H1 (cell line): ENCODE measurements around the gene RNF4. TPM values are rescaled to one million over a fixed set of nuclear protein-coding genes. Genes with fewer than 3 reads are reported as not detected.

Experiments used
- CTCF ChIA-PET: fragments of 300-600 bp; sonication (Branson Sonifier 250); formaldehyde crosslinking; loops from one replicate; lab custom pipeline; 2021; ENCODE audit not compliant: partially characterized antibody; lab: Charles Lee
- POLR2A ChIA-PET: fragments of 300-600 bp; sonication (Branson Sonifier 250); formaldehyde crosslinking; loops from one replicate; lab custom pipeline; 2021; ENCODE audit warnings: inconsistent platforms; ENCODE audit not compliant: partially characterized antibody; lab: Charles Lee
- DNase-seq, 2 experiments: peaks; one replicate each; pipeline versions ENCODE4 v3.0.0 to v3.0.0-alpha.2; 2010 to 2022; ENCODE audit warnings: low spot score in 2 of 2, low read depth in 1 of 2, mixed read lengths in 1 of 2
- FAIRE-seq: peaks from 2 replicates; lab custom pipeline; 2011; peaks lifted over from hg19 to GRCh38; lab: Jason Lieb, UNC
- H2AFZ ChIP-seq: 2 replicates; pipeline ENCODE4 v1.8.1; 2012; ENCODE audit warnings: low read length, inconsistent platforms
- H2AK5ac ChIP-seq: 2 replicates; pipeline ENCODE4 v1.6.1; 2013; ENCODE audit warnings: low read depth, low read length
- H2BK120ac ChIP-seq: replicated peaks from 2 replicates; pipeline ENCODE3; 2013; ENCODE audit warnings: low read depth, low read length, inconsistent platforms
- H2BK12ac ChIP-seq: 2 replicates; pipeline ENCODE4 v1.6.1; 2013; ENCODE audit warnings: low read depth, low read length
- H2BK15ac ChIP-seq: 2 replicates; pipeline ENCODE4 v1.6.1; 2013; ENCODE audit warnings: low read length
- H2BK20ac ChIP-seq: 2 replicates; pipeline ENCODE4 v1.6.1; 2013; ENCODE audit warnings: low read length
- H2BK5ac ChIP-seq: 2 replicates; pipeline ENCODE4 v1.6.1; 2013; ENCODE audit warnings: low read depth, low read length
- H3K14ac ChIP-seq: 2 replicates; pipeline ENCODE4 v1.6.1; 2013; ENCODE audit warnings: inconsistent platforms; ENCODE audit not compliant: insufficient read length
- H3K18ac ChIP-seq: 2 replicates; pipeline ENCODE4 v1.6.1; 2013; ENCODE audit warnings: low read length; ENCODE audit errors: extremely low read depth
- H3K23ac ChIP-seq: 2 replicates; pipeline ENCODE4 v1.6.1; 2013; ENCODE audit warnings: inconsistent platforms; ENCODE audit not compliant: insufficient read length
- H3K23me2 ChIP-seq: 2 replicates; pipeline ENCODE4 v1.6.1; 2013; ENCODE audit warnings: low read depth, low read length
- H3K27ac ChIP-seq: 2 replicates; pipeline ENCODE4 v1.6.1; 2011; ENCODE audit warnings: low read depth, low read length, inconsistent platforms
- H3K27me3 ChIP-seq, 4 experiments: replicated peaks in 1 of 4; 1 replicate in 1 of 4; 2 replicates in 3 of 4; pipeline versions ENCODE4 v1.6.1 to v1.8.1; 2011 to 2013; ENCODE audit warnings: low read length in 3 of 4, mild to moderate bottlenecking in 3 of 4, inconsistent platforms in 2 of 4, mixed read lengths in 2 of 4, moderate library complexity in 1 of 4; ENCODE audit not compliant: control insufficient read depth in 3 of 4, insufficient read depth in 3 of 4; ENCODE audit errors: extremely low read depth in 1 of 4
- H3K36me3 ChIP-seq, 4 experiments: 2 replicates each; pipeline versions ENCODE4 v1.6.1 to v1.8.1; 2011 to 2013; ENCODE audit warnings: mild to moderate bottlenecking in 4 of 4, low read length in 3 of 4, moderate library complexity in 2 of 4, control low read depth in 1 of 4, inconsistent platforms in 1 of 4; ENCODE audit not compliant: insufficient read depth in 4 of 4, control insufficient read depth in 2 of 4
- H3K4ac ChIP-seq: replicated peaks from 2 replicates; pipeline ENCODE3; 2013; ENCODE audit warnings: low read length, low read depth, mixed read lengths, inconsistent platforms; ENCODE audit not compliant: insufficient read length
- H3K4me1 ChIP-seq, 4 experiments: replicated peaks in 1 of 4; 1 replicate in 1 of 4; 2 replicates in 3 of 4; pipeline versions ENCODE4 v1.6.1 to v1.8.1; 2011 to 2013; ENCODE audit warnings: low read length in 3 of 4, inconsistent platforms in 2 of 4, mixed read lengths in 1 of 4; ENCODE audit not compliant: insufficient read depth in 4 of 4, control insufficient read depth in 3 of 4
- H3K4me2 ChIP-seq, 2 experiments: 2 replicates each; pipeline versions ENCODE4 v1.6.1 to v1.8.1; 2011 to 2013; ENCODE audit warnings: low read depth in 2 of 2, low read length in 2 of 2, control low read depth in 1 of 2, inconsistent platforms in 1 of 2, mild to moderate bottlenecking in 1 of 2; ENCODE audit not compliant: insufficient read depth in 1 of 2
- H3K4me3 ChIP-seq, 4 experiments: fragments of 200-600, 300-600 bp in 1 of 4; sonication (generic), shearing (Covaris generic), sonication (Bioruptor Twin) in 1 of 4; 2 replicates each; pipeline versions ENCODE4 v1.5.1 to v1.8.1; 2011 to 2016; ENCODE audit warnings: low read length in 4 of 4, low read depth in 3 of 4, control low read depth in 2 of 4, inconsistent platforms in 2 of 4, mild to moderate bottlenecking in 2 of 4, mixed read lengths in 1 of 4, moderate library complexity in 1 of 4; ENCODE audit not compliant: insufficient read depth in 2 of 4; ENCODE audit errors: extremely low read depth in 1 of 4
- H3K56ac ChIP-seq: replicated peaks from 2 replicates; pipeline ENCODE3; 2013; ENCODE audit warnings: low read depth, mild to moderate bottlenecking, mixed read lengths, low read length, inconsistent platforms; ENCODE audit not compliant: insufficient read length
- H3K79me1 ChIP-seq: 2 replicates; pipeline ENCODE4 v1.6.1; 2013; ENCODE audit warnings: low read depth, low read length, control low read depth
- H3K79me2 ChIP-seq, 2 experiments: 2 replicates each; pipeline versions ENCODE4 v1.6.1 to v1.8.1; 2012 to 2013; ENCODE audit warnings: low read length in 2 of 2, mild to moderate bottlenecking in 2 of 2, inconsistent platforms in 1 of 2; ENCODE audit not compliant: insufficient read depth in 2 of 2, control insufficient read depth in 1 of 2
- H3K9ac ChIP-seq, 4 experiments: replicated peaks in 1 of 4; 1 replicate in 1 of 4; 2 replicates in 3 of 4; pipeline versions ENCODE4 v1.6.1 to v1.8.1; 2011 to 2013; ENCODE audit warnings: low read depth in 3 of 4, low read length in 3 of 4, control low read depth in 2 of 4, mild to moderate bottlenecking in 2 of 4, moderate library complexity in 2 of 4, inconsistent platforms in 1 of 4; ENCODE audit errors: extremely low read depth in 1 of 4
- H3K9me3 ChIP-seq, 2 experiments: 2 replicates each; pipeline versions ENCODE4 v1.6.1 to v1.8.1; 2012 to 2013; ENCODE audit warnings: mild to moderate bottlenecking in 2 of 2, moderate library complexity in 2 of 2, control low read depth in 1 of 2, inconsistent platforms in 1 of 2, low read depth in 1 of 2, low read length in 1 of 2, mixed read lengths in 1 of 2; ENCODE audit not compliant: insufficient read depth in 2 of 2
- H4K20me1 ChIP-seq, 2 experiments: replicated peaks in 1 of 2; 2 replicates each; pipeline versions ENCODE3 to v1.8.1; 2011 to 2013; ENCODE audit warnings: inconsistent platforms in 2 of 2, low read length in 2 of 2, mild to moderate bottlenecking in 1 of 2; ENCODE audit not compliant: insufficient read depth in 2 of 2, control insufficient read depth in 1 of 2
- H4K5ac ChIP-seq: 2 replicates; pipeline ENCODE4 v1.6.1; 2013; ENCODE audit warnings: low read length, low read depth, mixed read lengths, inconsistent platforms; ENCODE audit not compliant: insufficient read length
- H4K8ac ChIP-seq: 2 replicates; pipeline ENCODE4 v1.8.0; 2013; ENCODE audit warnings: mild to moderate bottlenecking, moderate library complexity, low read length, inconsistent platforms; ENCODE audit not compliant: insufficient read depth; ENCODE audit errors: extremely low read depth
- H4K91ac ChIP-seq: replicated peaks from 2 replicates; pipeline ENCODE3; 2013; ENCODE audit warnings: low read length, mixed read lengths, inconsistent platforms; ENCODE audit not compliant: insufficient read length
- BCL11A ChIP-seq, 2 experiments: IDR thresholded peaks; one replicate each; pipeline ENCODE4 v1.6.1; 2011; ENCODE audit warnings: low read depth in 2 of 2, low read length in 2 of 2, mild to moderate bottlenecking in 2 of 2
- CBX5 ChIP-seq: fragments of 300-800, 300-1000 bp; sonication (generic); IDR thresholded peaks from 2 replicates; pipeline ENCODE4 v1.7.1; 2016; ENCODE audit warnings: antibody characterized with exemption, low read length, low read depth
- CHD1 ChIP-seq: IDR thresholded peaks from 2 replicates; pipeline ENCODE4 v1.6.1; 2012; ENCODE audit warnings: low read depth, low read length, improper control_type of control experiment
- CTBP2 ChIP-seq: IDR thresholded peaks from 2 replicates; pipeline ENCODE4 v1.7.0; 2011; ENCODE audit warnings: borderline replicate concordance, mild to moderate bottlenecking, moderate library complexity, mixed read lengths, low read length; ENCODE audit not compliant: insufficient read depth, insufficient read length
- FOSL1 ChIP-seq: IDR thresholded peaks from 2 replicates; pipeline ENCODE4 v1.6.1; 2011; ENCODE audit warnings: mild to moderate bottlenecking, low read depth, low read length, moderate library complexity; ENCODE audit not compliant: insufficient read depth
- GABPA ChIP-seq: IDR thresholded peaks from 2 replicates; pipeline ENCODE4 v1.6.1; 2011; ENCODE audit warnings: mild to moderate bottlenecking, low read length, moderate library complexity, borderline replicate concordance; ENCODE audit not compliant: insufficient read depth
- JUN ChIP-seq: IDR thresholded peaks from 2 replicates; pipeline ENCODE4 v1.6.1; 2011; ENCODE audit warnings: low read depth, mild to moderate bottlenecking, improper control_type of control experiment, low read length
- RNF2 ChIP-seq: fragments of 200-900, 300-1000 bp; sonication (generic); IDR thresholded peaks from 2 replicates; pipeline ENCODE4 v1.7.1; 2016; ENCODE audit warnings: borderline replicate concordance, low read depth, mild to moderate bottlenecking, antibody characterized with exemption, low read length; ENCODE audit not compliant: poor library complexity, severe bottlenecking; ENCODE audit errors: missing control alignments
- SAP30 ChIP-seq: fragments of 300-600 bp; sonication (generic); IDR thresholded peaks from 2 replicates; pipeline ENCODE4 v1.7.1; 2012; ENCODE audit warnings: low read length, moderate library complexity, mild to moderate bottlenecking, inconsistent platforms; ENCODE audit not compliant: insufficient read depth, insufficient replicate concordance
- SIN3A ChIP-seq, 2 experiments: IDR thresholded peaks in 1 of 2; conservative IDR thresholded peaks in 1 of 2; 2 replicates each; pipeline ENCODE4 v1.6.1; 2011 to 2012; ENCODE audit warnings: low read length in 2 of 2, improper control_type of control experiment in 1 of 2, low read depth in 1 of 2, mild to moderate bottlenecking in 1 of 2
- TAF1 ChIP-seq: IDR thresholded peaks from 2 replicates; pipeline ENCODE4 v1.6.1; 2011; ENCODE audit warnings: mild to moderate bottlenecking, low read depth, low read length
- WGBS, 2 experiments: shearing (Covaris generic) in 1 of 2; methylation state at CpG; one replicate each; pipeline versions ENCODE4 v1.1.6 to v1.1.7; 2013 to 2015; ENCODE audit warnings: low lambda C conversion rate in 2 of 2, mixed read lengths in 2 of 2, inconsistent platforms in 1 of 2, low coverage in 1 of 2, missing lambda C conversion rate in 1 of 2; ENCODE audit not compliant: insufficient replicate concordance in 2 of 2, insufficient coverage in 1 of 2, insufficient read length in 1 of 2; ENCODE audit errors: extremely low coverage in 1 of 2, missing lambda C conversion rate in 1 of 2; 5-methylcytosine and 5-hydroxymethylcytosine counted together
- polyA plus RNA-seq, 7 experiments: library from polyadenylated mRNA; depleted of rRNA in 3 of 7; stranded (reverse) in 5 of 7; unstranded in 2 of 7; fragments of >200 nt in 5 of 7; fragments of 200-250 nt in 2 of 7; gene quantifications; 1 replicate in 5 of 7; 2 replicates in 1 of 7; 4 replicates in 1 of 7; pipeline versions ENCODE4 v1.2.1 to v1.2.3, GENCODE V29; 2011 to 2013; ENCODE audit warnings: missing spikeins in 2 of 7, mixed read lengths in 2 of 7
- total RNA-seq: library from RNA; stranded (reverse); fragmentation: NEBNext Ultra II Directional; extraction: Animal tissue kit (Norgen Biotek cat#: 25700); gene quantifications from 2 replicates; pipeline ENCODE4 v1.2.1, GENCODE V29; 2021

Gene RNF4
- total and polyA plus RNA-seq, 2 of the 8 experiments (the other 6 are each of a cell fraction or from before 2014, with no cell fraction given), result 68.2 to 78.9 TPM

DNA sequence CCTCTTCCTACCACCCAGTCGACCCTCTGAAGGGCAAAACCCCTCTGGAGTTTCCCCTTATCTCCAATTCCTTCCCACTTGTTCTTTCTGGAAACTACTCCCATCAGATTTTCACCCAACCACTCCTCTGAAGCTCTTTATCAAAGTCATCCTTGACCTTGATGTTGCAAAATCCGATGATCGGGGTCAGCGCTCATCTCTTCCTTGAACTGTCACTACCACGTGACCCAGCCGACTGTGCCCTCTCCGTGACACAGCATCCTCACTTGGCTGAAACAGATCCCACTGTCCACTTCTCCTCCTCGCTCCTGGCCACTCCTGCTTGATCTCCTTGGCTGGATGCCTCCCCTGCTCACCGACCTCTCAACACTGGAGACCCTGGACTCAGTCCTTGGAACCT is 49.1 kb upstream of the RNF4 start:
- Histone ChIP-seq H2BK20ac (no peak overlapping the region), H3K27me3 (peaks cover 36 to 59% (median 53%) of the 10 kb centered on the region in 4 experiments), H3K14ac (no peak overlapping the region), H2BK15ac (no peak overlapping the region), H2AK5ac (no peak overlapping the region), H2BK120ac (no peak overlapping the region), H2AFZ (no peak overlapping the region), H3K18ac (no peak overlapping the region), H3K4me3 (no peak overlapping the region), H3K56ac (no peak overlapping the region), H3K36me3 (no peaks in the 10 kb centered on the region), H3K23ac (no peak overlapping the region), H3K79me1 (no peaks in the 10 kb centered on the region), H4K20me1 (peaks cover 2 to 9% of the 10 kb centered on the region in 2 experiments), H3K23me2 (peaks cover 19% of the 10 kb centered on the region; the same call in 1 of the 2 replicates), H2BK5ac (no peak overlapping the region), H3K4ac (no peak overlapping the region), H3K4me1 (peaks cover 2 to 27% (median 16%) of the 10 kb centered on the region in 4 experiments), H3K9me3 (no peaks in the 10 kb centered on the region), H3K4me2 (peak overlapping the region in 1 of 2 experiments; percentile 80; a peak in 1 of 4 replicates), H3K79me2 (no peaks in the 10 kb centered on the region), H4K91ac (no peak overlapping the region), H2BK12ac (no peak overlapping the region), H3K9ac (no peak overlapping the region), H3K27ac (no peak overlapping the region), H4K5ac (no peak overlapping the region), H4K8ac (no peak overlapping the region)
- CTCF ChIA-PET, result interaction anchor here (1.1 to 1.5 kb wide), 3 partner anchors 9 to 27 kb away, joined by 3 to 6 read pairs (median 4); no protein-coding TSS in a partner anchor
- FAIRE-seq (no peak), DNase-seq (no peak)
- POLR2A ChIA-PET, result interaction anchor here (1.1 to 1.6 kb wide), 2 partner anchors 11 to 17 kb away, joined by 3 to 5 read pairs; no protein-coding TSS in a partner anchor
- WGBS, 2 experiments, result 71% methylated on average over 9 of the region's 9 CpGs; no CpG with 5 or more reads in 1 of the 2 experiments
- TF ChIP-seq JUN (no peak), RNF2 (no peak), SAP30 (no peak), FOSL1 (no peak), GABPA (no peak), CHD1 (no peak), BCL11A (IDR thresholded peaks at IDR 0.05; ENCODE audit: low read depth in 2 of 2, low read length in 2 of 2) (no peak), CBX5 (no peak), SIN3A (conservative IDR thresholded peaks at IDR 0.05 in 1 of 2, IDR thresholded peaks at IDR 0.05 in 1 of 2; ENCODE audit: low read depth in 1 of 2, low read length in 2 of 2) (no peak), CTBP2 (no peak), TAF1 (no peak)
